Calu3 (cell line): ENCODE results near the gene YPEL5. TPM values are rescaled to one million over a fixed set of nuclear protein-coding genes. Genes with fewer than 3 reads are reported as not detected.

Source experiments
- BruUV-seq: library from RNA; stranded (reverse); fragments of 400-500 nt; replicated peaks from 2 replicates; lab custom pipeline; 2021; lab: Mats Ljungman, UMichigan
- CTCF ChIA-PET: fragments of 300-600 bp; sonication (Branson Sonifier 250); formaldehyde crosslinking; loops from one replicate; lab custom pipeline; 2022; ENCODE audit warnings: antibody characterized with exemption; lab: Charles Lee
- DNase-seq: peaks from one replicate; pipeline ENCODE4 v3.0.0; 2022
- H3K27ac Mint-ChIP-seq: one replicate; pipeline ENCODE4 v1.8.0; 2022; ENCODE audit warnings: mixed read lengths; ENCODE audit not compliant: unreplicated experiment
- H3K27me3 Mint-ChIP-seq: one replicate; pipeline ENCODE4 v1.8.0; 2022; ENCODE audit warnings: mixed read lengths; ENCODE audit not compliant: unreplicated experiment
- H3K36me3 Mint-ChIP-seq: one replicate; pipeline ENCODE4 v1.8.0; 2022; ENCODE audit warnings: mild to moderate bottlenecking, moderate library complexity, mixed read lengths; ENCODE audit not compliant: insufficient read depth, unreplicated experiment
- H3K4me1 Mint-ChIP-seq: one replicate; pipeline ENCODE4 v1.8.0; 2022; ENCODE audit warnings: mild to moderate bottlenecking, low read depth, mixed read lengths; ENCODE audit not compliant: unreplicated experiment
- H3K4me3 Mint-ChIP-seq: one replicate; pipeline ENCODE4 v1.8.0; 2022; ENCODE audit warnings: mild to moderate bottlenecking, low read depth, moderate library complexity, mixed read lengths; ENCODE audit not compliant: unreplicated experiment
- H3K9me3 Mint-ChIP-seq: one replicate; pipeline ENCODE4 v1.8.0; 2022; ENCODE audit warnings: low read depth, mixed read lengths; ENCODE audit not compliant: unreplicated experiment
- CTCF ChIP-seq: fragments of 200-600 bp; IDR thresholded peaks from one replicate; pipeline ENCODE4 v1.8.0; 2022; ENCODE audit warnings: antibody characterized with exemption; ENCODE audit not compliant: unreplicated experiment
- intact Hi-C: fragments of 100-400 bp; cut with micrococcal nuclease; formaldehyde crosslinking; loops from one replicate; pipeline ENCODE4 v1.10.0; 2022; ENCODE audit not compliant: unreplicated experiment
- total RNA-seq: library from RNA; stranded (reverse); gene quantifications from 2 replicates; pipeline ENCODE4 v1.2.3, GENCODE V29; 2022

YPEL5 gene
- total RNA-seq, 1 experiment from 2014 or later = 23.0 TPM

- H3K36me3 Mint-ChIP-seq = no peaks in the 10 kb centered on the region
- no peak for DNase-seq
- no peak for TF ChIP-seq CTCF
- H3K4me3 Mint-ChIP-seq = no peak overlapping the region
- H3K4me1 Mint-ChIP-seq = no peaks in the 10 kb centered on the region
- intact Hi-C loops = no loop called here
- no peaks in the 10 kb centered on the region for H3K9me3 Mint-ChIP-seq
- H3K27me3 Mint-ChIP-seq = peaks cover 68% of the 10 kb centered on the region
- H3K27ac Mint-ChIP-seq = no peak overlapping the region
- no TSS peak for BruUV-seq
- CTCF ChIA-PET = interaction anchor here (0.5 kb wide), 1 partner anchor 367 kb away, joined by 7 read pairs; no protein-coding TSS in a partner anchor
Observed at GRCh38 chr2:30104307-30104706, 42.5 kb upstream of the YPEL5 start.

DNA sequence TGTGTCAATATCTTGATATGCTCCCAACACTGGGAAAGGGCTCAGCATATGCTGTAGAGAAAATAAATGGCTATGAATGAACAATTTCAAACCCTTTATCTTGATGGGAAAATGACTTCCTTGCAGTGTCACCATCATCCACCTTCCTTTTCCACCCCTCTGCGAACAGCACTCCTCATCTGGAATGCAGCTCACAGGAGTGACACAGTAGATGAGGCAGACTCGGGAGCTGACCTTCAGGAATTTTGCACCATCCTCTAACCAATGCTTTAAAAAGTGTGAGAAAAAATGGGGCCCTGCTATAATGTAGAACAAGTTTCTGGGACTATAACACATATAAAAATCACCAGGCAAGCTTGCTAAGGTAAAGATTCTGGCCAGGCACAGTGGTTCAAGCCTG, 41.3 kb upstream of the YPEL5 start:
- TF ChIP-seq CTCF = no peak
- Mint-ChIP-seq H3K4me1 (no peaks in the 10 kb centered on the region), H3K27ac (no peak overlapping the region), H3K9me3 (no peaks in the 10 kb centered on the region), H3K36me3 (no peaks in the 10 kb centered on the region), H3K27me3 (peaks cover 67% of the 10 kb centered on the region), H3K4me3 (no peak overlapping the region)
- intact Hi-C loops = no loop called here
- no TSS peak for BruUV-seq
- CTCF ChIA-PET = interaction anchor here (0.6 to 0.9 kb wide), 2 partner anchors 21 to 133 kb away, joined by 3 to 4 read pairs; no protein-coding TSS in a partner anchor
- no peak for DNase-seq

- CTCF ChIA-PET = interaction anchor here (0.7 kb wide), 1 partner anchor 145 kb away, joined by 3 read pairs; no protein-coding TSS in a partner anchor
- H3K9me3 Mint-ChIP-seq = no peaks in the 10 kb centered on the region
- intact Hi-C loops = no loop called here
- TF ChIP-seq CTCF = no peak
- H3K36me3 Mint-ChIP-seq = no peaks in the 10 kb centered on the region
- H3K4me3 Mint-ChIP-seq = no peak overlapping the region
- no peaks in the 10 kb centered on the region for H3K4me1 Mint-ChIP-seq
- H3K27ac Mint-ChIP-seq = no peak overlapping the region
- H3K27me3 Mint-ChIP-seq = peaks cover 57% of the 10 kb centered on the region
- no peak for DNase-seq
- no TSS peak for BruUV-seq
Observed at GRCh38 chr2:30106543-30106942, 40.3 kb upstream of the YPEL5 start.

DNA sequence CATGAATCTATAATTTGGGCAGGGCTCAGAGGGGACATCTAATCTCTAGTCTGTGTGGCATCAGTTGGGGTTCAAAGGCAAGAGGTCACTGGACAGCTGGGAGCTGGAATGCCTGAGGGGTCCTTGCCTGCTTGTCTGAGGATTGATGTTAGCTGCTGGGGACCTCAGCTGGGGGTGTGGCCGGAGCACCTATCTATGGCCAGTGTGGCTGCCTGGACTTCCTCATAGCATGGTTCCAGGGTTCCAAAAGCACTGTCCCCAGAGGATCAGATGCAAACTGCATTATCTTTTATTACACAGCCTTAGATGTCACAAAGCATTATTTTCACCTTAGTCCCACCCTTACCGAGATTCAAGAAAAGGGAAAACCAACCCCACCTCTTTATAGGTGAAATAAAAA, 38.6 kb upstream of the YPEL5 start:
- H3K27ac Mint-ChIP-seq = no peak overlapping the region
- TF ChIP-seq CTCF = no peak
- no peaks in the 10 kb centered on the region for H3K9me3 Mint-ChIP-seq
- DNase-seq = no peak
- CTCF ChIA-PET = no interaction called here
- H3K27me3 Mint-ChIP-seq = peaks cover 41% of the 10 kb centered on the region
- no peak overlapping the region for H3K4me3 Mint-ChIP-seq
- H3K36me3 Mint-ChIP-seq = no peaks in the 10 kb centered on the region
- BruUV-seq = no TSS peak
- peaks cover 1% of the 10 kb centered on the region for H3K4me1 Mint-ChIP-seq
- intact Hi-C loops = no loop called here
